H1 (cell line): Measurements from ENCODE around the gene CLPSL2. TPM values are rescaled to one million over a fixed set of nuclear protein-coding genes. Genes with fewer than 3 reads are reported as not detected.

Experiments used
- CTCF ChIA-PET: fragments of 300-600 bp; sonication (Branson Sonifier 250); formaldehyde crosslinking; loops from one replicate; lab custom pipeline; 2021; ENCODE audit not compliant: partially characterized antibody; lab: Charles Lee
- POLR2A ChIA-PET: fragments of 300-600 bp; sonication (Branson Sonifier 250); formaldehyde crosslinking; loops from one replicate; lab custom pipeline; 2021; ENCODE audit warnings: inconsistent platforms; ENCODE audit not compliant: partially characterized antibody; lab: Charles Lee
- DNase-seq, 2 experiments: peaks; one replicate each; pipeline versions ENCODE4 v3.0.0 to v3.0.0-alpha.2; 2010 to 2022; ENCODE audit warnings: low spot score in 2 of 2, low read depth in 1 of 2, mixed read lengths in 1 of 2
- FAIRE-seq: peaks from 2 replicates; lab custom pipeline; 2011; peaks lifted over from hg19 to GRCh38; lab: Jason Lieb, UNC
- H2AFZ ChIP-seq: 2 replicates; pipeline ENCODE4 v1.8.1; 2012; ENCODE audit warnings: low read length, inconsistent platforms
- H2AK5ac ChIP-seq: 2 replicates; pipeline ENCODE4 v1.6.1; 2013; ENCODE audit warnings: low read depth, low read length
- H2BK120ac ChIP-seq: replicated peaks from 2 replicates; pipeline ENCODE3; 2013; ENCODE audit warnings: low read depth, low read length, inconsistent platforms
- H2BK12ac ChIP-seq: 2 replicates; pipeline ENCODE4 v1.6.1; 2013; ENCODE audit warnings: low read depth, low read length
- H2BK15ac ChIP-seq: 2 replicates; pipeline ENCODE4 v1.6.1; 2013; ENCODE audit warnings: low read length
- H2BK20ac ChIP-seq: 2 replicates; pipeline ENCODE4 v1.6.1; 2013; ENCODE audit warnings: low read length
- H2BK5ac ChIP-seq: 2 replicates; pipeline ENCODE4 v1.6.1; 2013; ENCODE audit warnings: low read depth, low read length
- H3K14ac ChIP-seq: 2 replicates; pipeline ENCODE4 v1.6.1; 2013; ENCODE audit warnings: inconsistent platforms; ENCODE audit not compliant: insufficient read length
- H3K18ac ChIP-seq: 2 replicates; pipeline ENCODE4 v1.6.1; 2013; ENCODE audit warnings: low read length; ENCODE audit errors: extremely low read depth
- H3K23ac ChIP-seq: 2 replicates; pipeline ENCODE4 v1.6.1; 2013; ENCODE audit warnings: inconsistent platforms; ENCODE audit not compliant: insufficient read length
- H3K23me2 ChIP-seq: 2 replicates; pipeline ENCODE4 v1.6.1; 2013; ENCODE audit warnings: low read depth, low read length
- H3K27ac ChIP-seq: 2 replicates; pipeline ENCODE4 v1.6.1; 2011; ENCODE audit warnings: low read depth, low read length, inconsistent platforms
- H3K27me3 ChIP-seq, 4 experiments: replicated peaks in 1 of 4; 1 replicate in 1 of 4; 2 replicates in 3 of 4; pipeline versions ENCODE4 v1.6.1 to v1.8.1; 2011 to 2013; ENCODE audit warnings: low read length in 3 of 4, mild to moderate bottlenecking in 3 of 4, inconsistent platforms in 2 of 4, mixed read lengths in 2 of 4, moderate library complexity in 1 of 4; ENCODE audit not compliant: control insufficient read depth in 3 of 4, insufficient read depth in 3 of 4; ENCODE audit errors: extremely low read depth in 1 of 4
- H3K36me3 ChIP-seq, 4 experiments: 2 replicates each; pipeline versions ENCODE4 v1.6.1 to v1.8.1; 2011 to 2013; ENCODE audit warnings: mild to moderate bottlenecking in 4 of 4, low read length in 3 of 4, moderate library complexity in 2 of 4, control low read depth in 1 of 4, inconsistent platforms in 1 of 4; ENCODE audit not compliant: insufficient read depth in 4 of 4, control insufficient read depth in 2 of 4
- H3K4ac ChIP-seq: replicated peaks from 2 replicates; pipeline ENCODE3; 2013; ENCODE audit warnings: low read length, low read depth, mixed read lengths, inconsistent platforms; ENCODE audit not compliant: insufficient read length
- H3K4me1 ChIP-seq, 4 experiments: replicated peaks in 1 of 4; 1 replicate in 1 of 4; 2 replicates in 3 of 4; pipeline versions ENCODE4 v1.6.1 to v1.8.1; 2011 to 2013; ENCODE audit warnings: low read length in 3 of 4, inconsistent platforms in 2 of 4, mixed read lengths in 1 of 4; ENCODE audit not compliant: insufficient read depth in 4 of 4, control insufficient read depth in 3 of 4
- H3K4me2 ChIP-seq, 2 experiments: 2 replicates each; pipeline versions ENCODE4 v1.6.1 to v1.8.1; 2011 to 2013; ENCODE audit warnings: low read depth in 2 of 2, low read length in 2 of 2, control low read depth in 1 of 2, inconsistent platforms in 1 of 2, mild to moderate bottlenecking in 1 of 2; ENCODE audit not compliant: insufficient read depth in 1 of 2
- H3K4me3 ChIP-seq, 4 experiments: fragments of 200-600, 300-600 bp in 1 of 4; sonication (generic), shearing (Covaris generic), sonication (Bioruptor Twin) in 1 of 4; 2 replicates each; pipeline versions ENCODE4 v1.5.1 to v1.8.1; 2011 to 2016; ENCODE audit warnings: low read length in 4 of 4, low read depth in 3 of 4, control low read depth in 2 of 4, inconsistent platforms in 2 of 4, mild to moderate bottlenecking in 2 of 4, mixed read lengths in 1 of 4, moderate library complexity in 1 of 4; ENCODE audit not compliant: insufficient read depth in 2 of 4; ENCODE audit errors: extremely low read depth in 1 of 4
- H3K56ac ChIP-seq: replicated peaks from 2 replicates; pipeline ENCODE3; 2013; ENCODE audit warnings: low read depth, mild to moderate bottlenecking, mixed read lengths, low read length, inconsistent platforms; ENCODE audit not compliant: insufficient read length
- H3K79me1 ChIP-seq: 2 replicates; pipeline ENCODE4 v1.6.1; 2013; ENCODE audit warnings: low read depth, low read length, control low read depth
- H3K79me2 ChIP-seq, 2 experiments: 2 replicates each; pipeline versions ENCODE4 v1.6.1 to v1.8.1; 2012 to 2013; ENCODE audit warnings: low read length in 2 of 2, mild to moderate bottlenecking in 2 of 2, inconsistent platforms in 1 of 2; ENCODE audit not compliant: insufficient read depth in 2 of 2, control insufficient read depth in 1 of 2
- H3K9ac ChIP-seq, 4 experiments: replicated peaks in 1 of 4; 1 replicate in 1 of 4; 2 replicates in 3 of 4; pipeline versions ENCODE4 v1.6.1 to v1.8.1; 2011 to 2013; ENCODE audit warnings: low read depth in 3 of 4, low read length in 3 of 4, control low read depth in 2 of 4, mild to moderate bottlenecking in 2 of 4, moderate library complexity in 2 of 4, inconsistent platforms in 1 of 4; ENCODE audit errors: extremely low read depth in 1 of 4
- H3K9me3 ChIP-seq, 2 experiments: 2 replicates each; pipeline versions ENCODE4 v1.6.1 to v1.8.1; 2012 to 2013; ENCODE audit warnings: mild to moderate bottlenecking in 2 of 2, moderate library complexity in 2 of 2, control low read depth in 1 of 2, inconsistent platforms in 1 of 2, low read depth in 1 of 2, low read length in 1 of 2, mixed read lengths in 1 of 2; ENCODE audit not compliant: insufficient read depth in 2 of 2
- H4K20me1 ChIP-seq, 2 experiments: replicated peaks in 1 of 2; 2 replicates each; pipeline versions ENCODE3 to v1.8.1; 2011 to 2013; ENCODE audit warnings: inconsistent platforms in 2 of 2, low read length in 2 of 2, mild to moderate bottlenecking in 1 of 2; ENCODE audit not compliant: insufficient read depth in 2 of 2, control insufficient read depth in 1 of 2
- H4K5ac ChIP-seq: 2 replicates; pipeline ENCODE4 v1.6.1; 2013; ENCODE audit warnings: low read length, low read depth, mixed read lengths, inconsistent platforms; ENCODE audit not compliant: insufficient read length
- H4K8ac ChIP-seq: 2 replicates; pipeline ENCODE4 v1.8.0; 2013; ENCODE audit warnings: mild to moderate bottlenecking, moderate library complexity, low read length, inconsistent platforms; ENCODE audit not compliant: insufficient read depth; ENCODE audit errors: extremely low read depth
- H4K91ac ChIP-seq: replicated peaks from 2 replicates; pipeline ENCODE3; 2013; ENCODE audit warnings: low read length, mixed read lengths, inconsistent platforms; ENCODE audit not compliant: insufficient read length
- CEBPB ChIP-seq: IDR thresholded peaks from 2 replicates; pipeline ENCODE4 v1.6.1; 2012; ENCODE audit warnings: low read depth, low read length
- CHD1 ChIP-seq: IDR thresholded peaks from 2 replicates; pipeline ENCODE4 v1.6.1; 2012; ENCODE audit warnings: low read depth, low read length, improper control_type of control experiment
- NRF1 ChIP-seq: IDR thresholded peaks from 2 replicates; pipeline ENCODE4 v1.6.1; 2011; ENCODE audit warnings: mild to moderate bottlenecking, low read depth, low read length, improper control_type of control experiment
- TAF1 ChIP-seq: IDR thresholded peaks from 2 replicates; pipeline ENCODE4 v1.6.1; 2011; ENCODE audit warnings: mild to moderate bottlenecking, low read depth, low read length
- WGBS, 2 experiments: shearing (Covaris generic) in 1 of 2; methylation state at CpG; one replicate each; pipeline versions ENCODE4 v1.1.6 to v1.1.7; 2013 to 2015; ENCODE audit warnings: low lambda C conversion rate in 2 of 2, mixed read lengths in 2 of 2, inconsistent platforms in 1 of 2, low coverage in 1 of 2, missing lambda C conversion rate in 1 of 2; ENCODE audit not compliant: insufficient replicate concordance in 2 of 2, insufficient coverage in 1 of 2, insufficient read length in 1 of 2; ENCODE audit errors: extremely low coverage in 1 of 2, missing lambda C conversion rate in 1 of 2; 5-methylcytosine and 5-hydroxymethylcytosine counted together
- polyA plus RNA-seq, 7 experiments: library from polyadenylated mRNA; depleted of rRNA in 3 of 7; stranded (reverse) in 5 of 7; unstranded in 2 of 7; fragments of >200 nt in 5 of 7; fragments of 200-250 nt in 2 of 7; gene quantifications; 1 replicate in 5 of 7; 2 replicates in 1 of 7; 4 replicates in 1 of 7; pipeline versions ENCODE4 v1.2.1 to v1.2.3, GENCODE V29; 2011 to 2013; ENCODE audit warnings: missing spikeins in 2 of 7, mixed read lengths in 2 of 7
- total RNA-seq: library from RNA; stranded (reverse); fragmentation: NEBNext Ultra II Directional; extraction: Animal tissue kit (Norgen Biotek cat#: 25700); gene quantifications from 2 replicates; pipeline ENCODE4 v1.2.1, GENCODE V29; 2021

Gene CLPSL2
- total and polyA plus RNA-seq, 2 of the 8 experiments (the other 6 are each of a cell fraction or from before 2014, with no cell fraction given) = 1.4 to 3.4 TPM

DNA sequence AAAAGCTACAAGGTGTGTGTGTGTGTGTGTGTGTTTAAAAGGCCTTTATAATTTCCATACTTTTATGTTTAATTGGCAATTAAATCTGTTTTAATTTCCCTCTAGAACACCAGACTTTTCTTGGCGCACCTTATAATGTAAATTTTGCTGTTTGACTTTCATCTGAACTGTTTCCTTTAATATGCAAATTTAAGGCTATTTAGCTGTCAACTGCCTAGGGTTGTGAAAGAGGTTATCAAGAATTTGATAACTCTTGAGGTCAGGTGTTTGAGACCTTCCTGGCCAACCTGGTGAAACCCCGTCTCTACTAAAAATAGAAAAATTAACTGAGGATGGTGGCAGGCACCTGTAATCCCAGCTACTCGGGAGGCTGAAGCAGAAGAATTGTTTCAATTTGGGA lies 24.8 kb downstream of the CLPSL2 start:
- Histone ChIP-seq H4K91ac (no peak overlapping the region), H3K79me1 (no peaks in the 10 kb centered on the region), H3K9ac (no peak overlapping the region), H3K9me3 (no peaks in the 10 kb centered on the region), H3K56ac (no peak overlapping the region), H4K5ac (no peak overlapping the region), H2AFZ (no peak overlapping the region), H3K4me2 (no peak overlapping the region), H3K79me2 (no peaks in the 10 kb centered on the region), H2BK5ac (no peak overlapping the region), H2AK5ac (no peak overlapping the region), H3K4me3 (no peak overlapping the region), H3K18ac (no peak overlapping the region), H3K4ac (no peak overlapping the region), H3K23me2 (peaks cover 2% of the 10 kb centered on the region; the same call in 1 of the 2 replicates), H3K14ac (no peak overlapping the region), H3K36me3 (no peaks in the 10 kb centered on the region), H2BK20ac (no peak overlapping the region), H2BK120ac (no peak overlapping the region), H4K8ac (no peak overlapping the region), H3K27me3 (no peaks in the 10 kb centered on the region; a peak in 1 of 7 replicates), H2BK12ac (no peak overlapping the region), H2BK15ac (no peak overlapping the region), H3K23ac (no peak overlapping the region), H4K20me1 (no peaks in the 10 kb centered on the region), H3K27ac (no peak overlapping the region), H3K4me1 (peaks cover 0 to 12% (median 7%) of the 10 kb centered on the region in 4 experiments; a peak in 5 of 7 replicates)
- ChIA-PET POLR2A (no interaction called here), CTCF (interaction anchor here (0.8 to 1.2 kb wide), 2 partner anchors 9 to 10 kb away, joined by 3 read pairs; no protein-coding TSS in a partner anchor)
- WGBS, 2 experiments = 81% methylated on average over 3 of the region's 3 CpGs; no CpG with 5 or more reads in 1 of the 2 experiments
- no peak for FAIRE-seq
- no peak for DNase-seq
- TF ChIP-seq TAF1 (no peak), CHD1 (no peak), NRF1 (no peak), CEBPB (peak; percentile 75)
